ENCODE results near the gene PEX19.

The PEX19 gene

DNA sequence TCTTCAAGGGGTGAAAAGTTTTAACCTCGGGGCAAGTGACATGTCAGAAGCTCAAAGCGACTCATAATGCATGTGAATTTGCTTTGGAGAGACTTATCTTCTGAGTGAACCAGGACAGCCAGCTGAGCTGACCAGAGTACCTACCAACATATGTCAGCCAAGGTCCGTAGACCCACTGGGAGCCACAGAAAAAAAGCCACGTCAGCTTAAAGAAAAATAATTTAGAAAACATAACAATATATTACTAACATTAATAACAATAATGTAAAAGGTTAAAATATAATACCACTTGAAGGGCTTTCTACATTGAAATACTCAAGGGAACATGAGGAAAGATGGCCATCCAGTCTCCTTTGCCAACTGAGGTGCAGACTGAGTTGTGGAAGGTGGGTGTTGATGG lies 6.9 kb downstream of the PEX19 start:
- DNase-seq (ENCODE audit: low read depth in 2 of 2) = no peak

DNA sequence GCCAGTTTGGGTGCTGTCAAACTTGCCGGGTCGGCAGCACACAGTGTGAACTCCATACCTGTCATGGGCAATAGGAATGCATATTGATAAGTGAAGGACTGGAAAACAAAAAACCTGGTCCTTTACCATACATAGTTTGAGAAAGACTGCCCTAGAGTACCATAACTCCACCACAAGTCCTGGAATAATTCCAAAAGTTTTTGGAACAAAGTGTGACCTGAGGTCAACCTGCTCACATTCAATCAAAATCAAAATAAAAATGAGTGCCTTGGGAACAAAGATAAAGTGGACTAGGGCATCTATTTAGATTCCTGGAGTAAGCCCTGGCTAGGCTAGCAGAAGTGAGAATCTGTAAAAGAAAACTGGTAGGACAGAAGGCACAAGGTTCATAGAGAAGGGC lies 7.6 kb downstream of the PEX19 start:
- no peak for DNase-seq (ENCODE audit: low read depth in 2 of 2)

DNA sequence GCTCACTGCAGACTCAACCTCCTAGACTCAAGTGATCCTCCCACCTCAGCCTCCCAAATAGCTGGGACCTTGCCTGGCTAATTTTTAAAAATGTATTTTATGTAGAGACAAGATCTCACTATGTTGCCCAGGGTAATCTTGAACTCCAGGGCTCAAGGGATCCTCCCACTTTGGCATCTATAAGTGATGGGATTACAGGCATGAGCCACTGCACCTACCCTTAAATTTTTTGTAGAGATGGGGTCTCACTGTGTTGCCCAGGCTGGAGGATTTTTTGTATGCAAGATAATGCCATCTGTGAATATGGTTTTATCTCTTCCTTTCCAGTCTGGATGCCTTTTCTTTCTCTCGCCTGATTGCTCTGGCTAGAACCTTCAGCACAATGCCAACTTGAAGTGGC lies 13.9 kb downstream of the PEX19 start:
- DNase-seq (ENCODE audit: low read depth in 2 of 2) = no peak

GRCh38 chr1:160267284-160267991 lies 17.5 kb downstream of the PEX19 start:
- no peak for DNase-seq (ENCODE audit: low read depth in 2 of 2)

GRCh38 chr1:160264795-160265307 lies 20.1 kb downstream of the PEX19 start:
- DNase-seq (ENCODE audit: low read depth in 2 of 2) = no peak

DNA sequence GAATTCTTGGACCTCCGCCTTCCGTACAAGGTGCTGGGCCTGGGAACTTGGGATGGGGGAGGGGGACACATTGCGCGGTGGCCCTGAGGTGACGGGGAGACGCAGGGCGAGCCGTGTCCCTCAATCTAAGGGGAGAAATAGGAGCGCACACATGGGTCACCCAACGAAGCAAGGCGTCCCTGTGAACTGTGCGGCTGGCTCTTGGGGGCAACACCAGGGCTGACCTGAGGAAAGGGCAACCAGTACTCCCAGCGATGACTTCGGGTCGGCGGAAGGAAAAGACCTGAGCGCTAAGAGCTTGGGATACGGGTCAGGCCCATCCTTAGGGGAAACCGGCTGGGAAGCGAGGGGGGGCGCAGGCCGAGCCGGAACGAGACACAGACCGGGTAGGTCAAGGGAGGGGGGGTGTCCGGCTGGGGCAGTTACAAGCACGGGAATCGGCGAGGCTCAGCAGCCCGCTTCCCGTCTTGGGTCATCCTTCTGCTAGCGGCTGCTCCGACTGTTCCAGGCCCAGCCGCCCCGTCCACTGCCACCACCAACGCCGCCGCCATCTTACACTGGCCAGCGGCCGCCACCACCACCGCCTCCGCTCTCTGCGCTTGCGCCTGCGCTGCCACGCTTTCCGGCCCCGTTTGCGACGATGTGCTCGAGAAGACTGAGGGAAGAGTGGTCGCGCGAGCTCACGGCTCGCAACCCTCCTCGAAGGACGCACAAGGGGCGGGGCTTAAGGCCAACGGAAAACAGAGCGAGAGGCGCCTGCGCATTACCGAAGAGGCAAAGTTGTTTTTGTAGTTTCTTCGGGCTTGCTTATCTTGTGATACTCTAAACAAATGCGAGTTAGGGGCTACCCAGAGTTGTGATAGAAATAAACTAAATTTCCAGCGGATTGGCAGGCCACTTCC lies 22.8 kb downstream of the PEX19 start, which contains the start of gene DCAF8:
TSS of gene DCAF8 (minus strand) at position 657 of the 902 bp plus-strand sequence. CDS start 18,541 bp downstream, outside the sequence.
- peak; percentile 98 for DNase-seq (ENCODE audit: low read depth in 2 of 2)

GRCh38 chr1:160261556-160261892 lies 23.4 kb downstream of the PEX19 start:
- DNase-seq (ENCODE audit: low read depth in 2 of 2) = peak; percentile 33 to 56

- DNase-seq (ENCODE audit: low read depth in 2 of 2) = no peak
Measured at GRCh38 chr1:160260406-160261382, 24.2 kb downstream of the PEX19 start.

DNA sequence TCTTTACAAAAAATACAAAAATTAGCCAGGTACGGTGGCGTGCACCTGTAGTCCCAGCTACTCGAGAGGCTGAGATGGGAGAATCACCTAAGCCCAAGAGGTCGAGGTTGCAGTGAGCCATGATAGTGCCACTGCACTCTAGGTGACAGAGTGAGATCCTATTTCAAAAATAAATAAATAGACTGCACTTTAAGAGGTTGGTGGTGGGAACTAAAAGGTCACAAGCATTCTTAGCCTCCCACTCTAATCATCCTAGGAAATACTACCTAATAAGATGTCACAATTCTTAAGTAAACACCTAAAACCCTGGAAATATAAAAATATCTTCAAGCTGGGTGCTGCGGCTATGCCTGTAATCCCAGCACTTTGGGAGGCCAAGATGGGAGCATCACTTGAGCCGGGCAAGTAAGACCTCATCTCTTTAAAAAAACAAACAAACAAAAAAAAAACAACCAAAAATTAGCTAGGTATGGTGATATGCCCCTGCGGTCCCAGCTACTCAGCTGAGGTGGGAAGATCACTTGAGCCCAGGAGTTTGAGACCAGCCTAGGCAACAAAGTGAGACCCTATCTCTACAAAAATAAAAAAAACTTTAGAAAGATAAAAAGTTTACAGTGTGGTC lies 26.6 kb downstream of the PEX19 start:
- no peak for DNase-seq (ENCODE audit: low read depth in 2 of 2)

GRCh38 chr1:160257411-160258015 lies 27.4 kb downstream of the PEX19 start:
- DNase-seq (ENCODE audit: low read depth in 2 of 2) = no peak

GRCh38 chr1:160256396-160257046 lies 28.4 kb downstream of the PEX19 start:
- DNase-seq (ENCODE audit: low read depth in 2 of 2) = no peak

DNA sequence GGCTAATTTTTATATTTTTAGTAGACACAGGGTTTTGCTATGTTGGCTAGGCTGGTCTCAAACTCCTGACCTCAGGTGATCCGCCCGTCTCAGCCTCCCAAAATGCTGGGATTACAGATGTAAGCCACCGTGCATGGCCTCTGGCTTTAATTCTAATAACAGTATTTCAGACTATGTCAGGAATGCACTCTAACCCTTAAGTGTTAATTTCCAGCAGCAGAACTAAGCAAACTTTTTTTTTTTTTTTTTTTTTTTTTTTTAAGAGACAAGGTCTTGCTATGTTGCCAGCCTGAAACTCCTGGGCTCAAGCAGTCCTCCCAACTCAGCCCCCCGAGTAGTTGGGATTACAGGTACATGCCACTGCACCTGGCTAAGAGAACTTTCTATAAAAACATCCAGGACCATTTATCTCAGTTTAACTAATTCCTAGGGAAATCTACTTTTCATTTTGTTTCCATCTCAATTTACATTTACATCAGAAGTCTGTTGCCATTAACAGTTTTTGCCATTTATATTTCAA lies 29.1 kb downstream of the PEX19 start:
- no peak for DNase-seq (ENCODE audit: low read depth in 2 of 2)

GRCh38 chr1:160251687-160252526 lies 33.0 kb downstream of the PEX19 start:
- DNase-seq (ENCODE audit: low read depth in 2 of 2) = peak; percentile 27 to 38

DNA sequence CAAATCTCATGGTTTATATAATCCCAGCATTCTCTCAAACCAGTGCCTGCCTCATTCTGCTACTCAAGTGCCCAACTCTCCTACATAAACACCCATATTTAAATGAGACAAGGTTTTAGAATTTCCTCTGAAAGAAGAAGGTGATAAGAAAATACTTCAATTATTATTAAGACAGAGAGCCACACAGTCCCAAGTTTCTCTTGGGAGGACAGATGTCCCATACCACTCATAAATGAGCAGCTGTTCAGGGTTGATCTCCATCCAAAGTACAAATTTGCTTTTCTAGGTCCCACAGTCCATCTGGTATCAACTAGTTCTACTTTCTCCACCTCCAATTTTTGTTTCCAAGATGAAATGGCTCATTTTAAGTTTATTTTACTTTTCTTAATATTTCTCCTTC lies 33.9 kb downstream of the PEX19 start:
- DNase-seq (ENCODE audit: low read depth in 2 of 2) = no peak

- no peak for DNase-seq (ENCODE audit: low read depth in 2 of 2)
Measured at GRCh38 chr1:160247053-160247452, 37.9 kb downstream of the PEX19 start.

DNA sequence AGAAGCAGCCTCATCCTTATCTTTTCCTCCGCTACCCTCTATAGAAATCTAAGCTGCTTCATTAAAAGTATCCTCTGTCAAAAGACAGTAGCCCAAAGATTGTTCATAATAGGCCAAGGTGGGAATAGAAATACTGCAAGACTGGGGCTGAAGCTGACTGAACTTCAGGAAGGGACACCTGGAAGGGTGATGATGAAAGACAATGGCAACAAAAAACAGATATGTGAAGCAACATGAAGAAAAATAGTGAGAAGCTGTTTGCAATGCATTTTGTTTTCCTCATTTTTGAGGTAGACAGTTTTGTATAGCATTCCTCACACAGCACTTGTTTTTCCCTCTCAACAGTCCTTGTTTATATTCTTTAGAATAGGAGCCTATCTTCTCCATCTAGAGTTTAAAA lies 39.5 kb downstream of the PEX19 start:
- DNase-seq (ENCODE audit: low read depth in 2 of 2) = no peak

- DNase-seq (ENCODE audit: low read depth in 2 of 2) = no peak
Measured at GRCh38 chr1:160244209-160244608, 40.7 kb downstream of the PEX19 start.

DNA sequence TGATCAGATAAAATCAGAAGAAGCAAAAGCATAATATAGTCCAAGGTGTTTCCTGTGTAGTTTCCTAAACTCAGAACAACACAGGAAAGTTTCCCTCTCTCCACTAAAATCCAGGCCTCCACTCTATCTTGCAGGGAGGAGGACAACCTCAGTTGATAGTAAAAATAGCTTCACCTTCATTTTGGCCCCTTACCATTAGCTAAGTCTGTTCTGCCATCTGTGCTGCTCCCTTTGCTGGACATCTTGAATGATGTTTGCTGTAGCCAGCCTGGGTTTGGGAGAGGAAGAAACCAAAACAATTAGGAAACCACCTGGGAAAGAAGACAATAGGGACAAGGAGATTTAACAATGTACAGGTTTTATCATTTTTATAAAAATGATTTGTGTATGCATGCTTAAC lies 41.2 kb downstream of the PEX19 start:
- no peak for DNase-seq (ENCODE audit: low read depth in 2 of 2)
